Neural cell (in vitro differentiated cells): ENCODE measurements around the gene P4HTM.

Source experiments
- EP300 ChIP-seq: fragments of 450-650 bp; conservative IDR thresholded peaks from 2 replicates; pipeline ENCODE4 v1.6.1; 2014; ENCODE audit warnings: antibody characterized with exemption, mild to moderate bottlenecking, moderate library complexity; ENCODE audit not compliant: poor library complexity, severe bottlenecking
- EZH2 ChIP-seq: fragments of 200-600, 300-800 bp; shearing (Covaris generic), sonication (generic); IDR thresholded peaks from 2 replicates; pipeline ENCODE4 v1.6.1; 2014; ENCODE audit warnings: antibody characterized with exemption, low read length, borderline replicate concordance, mild to moderate bottlenecking; ENCODE audit not compliant: insufficient read depth, poor library complexity, severe bottlenecking
- POLR2AphosphoS5 ChIP-seq: IDR thresholded peaks from 2 replicates; pipeline ENCODE4 v1.6.1; 2012
- RAD21 ChIP-seq: fragments of 450-650 bp; conservative IDR thresholded peaks from 2 replicates; pipeline ENCODE4 v1.6.1; 2014; ENCODE audit warnings: antibody characterized with exemption, mild to moderate bottlenecking, moderate library complexity
- TAF1 ChIP-seq: IDR thresholded peaks from 2 replicates; pipeline ENCODE4 v1.6.1; 2012; ENCODE audit warnings: low read depth
- TF ChIP-seq, protein P1 (sequence below): fragments of 450-650 bp; IDR thresholded peaks from 2 replicates; pipeline ENCODE4 v1.5.1; 2014; ENCODE audit warnings: antibody characterized with exemption, mild to moderate bottlenecking, moderate library complexity; ENCODE audit not compliant: poor library complexity, severe bottlenecking
- TF ChIP-seq, protein P2 (sequence below): IDR thresholded peaks from 2 replicates; pipeline ENCODE4 v1.6.1; 2012; ENCODE audit warnings: borderline replicate concordance

DNA sequence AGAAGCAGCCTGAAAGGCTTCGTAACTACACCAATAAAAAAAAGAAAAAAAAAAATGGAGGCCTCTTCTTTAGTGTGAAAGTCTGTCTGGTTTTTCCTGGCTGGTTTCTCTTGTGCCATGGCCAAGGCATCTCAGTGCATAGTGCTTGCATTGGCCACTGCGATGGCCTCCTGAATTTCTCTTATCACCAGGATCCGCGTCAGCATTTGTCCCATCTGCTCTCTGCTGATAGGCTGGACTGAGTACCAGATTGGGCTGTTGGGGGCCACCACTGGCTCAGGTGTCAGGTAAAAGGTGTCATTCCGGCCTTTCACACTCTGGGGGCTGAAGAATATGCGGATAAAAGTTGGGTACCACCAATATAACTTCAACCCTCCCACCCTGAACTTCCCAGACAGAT, 40.3 kb downstream of the P4HTM start:
- TF ChIP-seq, protein P1, sequence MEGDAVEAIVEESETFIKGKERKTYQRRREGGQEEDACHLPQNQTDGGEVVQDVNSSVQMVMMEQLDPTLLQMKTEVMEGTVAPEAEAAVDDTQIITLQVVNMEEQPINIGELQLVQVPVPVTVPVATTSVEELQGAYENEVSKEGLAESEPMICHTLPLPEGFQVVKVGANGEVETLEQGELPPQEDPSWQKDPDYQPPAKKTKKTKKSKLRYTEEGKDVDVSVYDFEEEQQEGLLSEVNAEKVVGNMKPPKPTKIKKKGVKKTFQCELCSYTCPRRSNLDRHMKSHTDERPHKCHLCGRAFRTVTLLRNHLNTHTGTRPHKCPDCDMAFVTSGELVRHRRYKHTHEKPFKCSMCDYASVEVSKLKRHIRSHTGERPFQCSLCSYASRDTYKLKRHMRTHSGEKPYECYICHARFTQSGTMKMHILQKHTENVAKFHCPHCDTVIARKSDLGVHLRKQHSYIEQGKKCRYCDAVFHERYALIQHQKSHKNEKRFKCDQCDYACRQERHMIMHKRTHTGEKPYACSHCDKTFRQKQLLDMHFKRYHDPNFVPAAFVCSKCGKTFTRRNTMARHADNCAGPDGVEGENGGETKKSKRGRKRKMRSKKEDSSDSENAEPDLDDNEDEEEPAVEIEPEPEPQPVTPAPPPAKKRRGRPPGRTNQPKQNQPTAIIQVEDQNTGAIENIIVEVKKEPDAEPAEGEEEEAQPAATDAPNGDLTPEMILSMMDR, result no peak
- TF ChIP-seq EP300 (no peak), EZH2 (no peak), POLR2AphosphoS5 (no peak), TAF1 (no peak), RAD21 (no peak)
- TF ChIP-seq, protein P2, sequence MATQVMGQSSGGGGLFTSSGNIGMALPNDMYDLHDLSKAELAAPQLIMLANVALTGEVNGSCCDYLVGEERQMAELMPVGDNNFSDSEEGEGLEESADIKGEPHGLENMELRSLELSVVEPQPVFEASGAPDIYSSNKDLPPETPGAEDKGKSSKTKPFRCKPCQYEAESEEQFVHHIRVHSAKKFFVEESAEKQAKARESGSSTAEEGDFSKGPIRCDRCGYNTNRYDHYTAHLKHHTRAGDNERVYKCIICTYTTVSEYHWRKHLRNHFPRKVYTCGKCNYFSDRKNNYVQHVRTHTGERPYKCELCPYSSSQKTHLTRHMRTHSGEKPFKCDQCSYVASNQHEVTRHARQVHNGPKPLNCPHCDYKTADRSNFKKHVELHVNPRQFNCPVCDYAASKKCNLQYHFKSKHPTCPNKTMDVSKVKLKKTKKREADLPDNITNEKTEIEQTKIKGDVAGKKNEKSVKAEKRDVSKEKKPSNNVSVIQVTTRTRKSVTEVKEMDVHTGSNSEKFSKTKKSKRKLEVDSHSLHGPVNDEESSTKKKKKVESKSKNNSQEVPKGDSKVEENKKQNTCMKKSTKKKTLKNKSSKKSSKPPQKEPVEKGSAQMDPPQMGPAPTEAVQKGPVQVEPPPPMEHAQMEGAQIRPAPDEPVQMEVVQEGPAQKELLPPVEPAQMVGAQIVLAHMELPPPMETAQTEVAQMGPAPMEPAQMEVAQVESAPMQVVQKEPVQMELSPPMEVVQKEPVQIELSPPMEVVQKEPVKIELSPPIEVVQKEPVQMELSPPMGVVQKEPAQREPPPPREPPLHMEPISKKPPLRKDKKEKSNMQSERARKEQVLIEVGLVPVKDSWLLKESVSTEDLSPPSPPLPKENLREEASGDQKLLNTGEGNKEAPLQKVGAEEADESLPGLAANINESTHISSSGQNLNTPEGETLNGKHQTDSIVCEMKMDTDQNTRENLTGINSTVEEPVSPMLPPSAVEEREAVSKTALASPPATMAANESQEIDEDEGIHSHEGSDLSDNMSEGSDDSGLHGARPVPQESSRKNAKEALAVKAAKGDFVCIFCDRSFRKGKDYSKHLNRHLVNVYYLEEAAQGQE, result no peak
